SK-N-SH treated with all-trans-retinoic acid at 6 μM for 48 hours (cell line): Measurements from ENCODE around the gene SNCB.

Experiments
- ATAC-seq: fragments of 200-7000 bp; cut with Tn5 transposase; 3 replicates; pipeline ENCODE4 v1.9.1; 2020; ENCODE audit warnings: mild to moderate bottlenecking, moderate library complexity
- BACH2 ChIP-seq: fragments of 250-450 bp; sonication (Bioruptor Pico); IDR thresholded peaks from 2 replicates; pipeline ENCODE4 v1.9.0; 2021; ENCODE audit warnings: mild to moderate bottlenecking, borderline replicate concordance
- CSDC2 ChIP-seq: fragments of 250-450 bp; sonication (Bioruptor Pico); IDR thresholded peaks from 2 replicates; pipeline ENCODE4 v1.5.0; 2020; ENCODE audit warnings: mild to moderate bottlenecking, moderate library complexity
- CSRNP3 ChIP-seq: fragments of 250-450 bp; sonication (Bioruptor Pico); IDR thresholded peaks from 2 replicates; pipeline ENCODE4 v1.5.1; 2021; ENCODE audit warnings: mild to moderate bottlenecking, moderate library complexity
- ESRRG ChIP-seq: fragments of 250-450 bp; sonication (Bioruptor Pico); IDR thresholded peaks from 2 replicates; pipeline ENCODE4 v1.6.1; 2021; ENCODE audit warnings: mild to moderate bottlenecking
- ISL1 ChIP-seq: fragments of 250-450 bp; sonication (Bioruptor Pico); IDR thresholded peaks from 2 replicates; pipeline ENCODE4 v2.1.2; 2022; ENCODE audit warnings: mild to moderate bottlenecking, moderate library complexity
- OSR1 ChIP-seq: fragments of 250-450 bp; sonication (Bioruptor Pico); IDR thresholded peaks from 2 replicates; pipeline ENCODE4 v1.8.0; 2022; ENCODE audit warnings: moderate library complexity, mild to moderate bottlenecking, inconsistent platforms
- PATZ1 ChIP-seq: fragments of 250-450 bp; sonication (Bioruptor Pico); IDR thresholded peaks from 2 replicates; pipeline ENCODE4 v1.8.0; 2020; ENCODE audit warnings: mild to moderate bottlenecking, moderate library complexity, borderline replicate concordance
- POU6F1 ChIP-seq: fragments of 250-450 bp; sonication (Bioruptor Pico); IDR thresholded peaks from 2 replicates; pipeline ENCODE4 v1.8.0; 2021; ENCODE audit warnings: low read depth, mild to moderate bottlenecking, moderate library complexity, borderline replicate concordance
- PPARA ChIP-seq: fragments of 250-450 bp; sonication (Bioruptor Pico); IDR thresholded peaks from 2 replicates; pipeline ENCODE4 v1.5.0; 2020; ENCODE audit warnings: mild to moderate bottlenecking, borderline replicate concordance
- RARB ChIP-seq: fragments of 250-450 bp; sonication (Bioruptor Pico); IDR thresholded peaks from 2 replicates; pipeline ENCODE4 v1.8.0; 2021; ENCODE audit warnings: mild to moderate bottlenecking, moderate library complexity
- SNAI2 ChIP-seq: fragments of 250-450 bp; sonication (Bioruptor Pico); IDR thresholded peaks from 2 replicates; pipeline ENCODE4 v1.5.0; 2020; ENCODE audit warnings: mild to moderate bottlenecking, moderate library complexity
- TCF4 ChIP-seq: fragments of 250-450 bp; sonication (Bioruptor Pico); IDR thresholded peaks from 2 replicates; pipeline ENCODE4 v1.8.0; 2021; ENCODE audit warnings: mild to moderate bottlenecking, moderate library complexity, borderline replicate concordance
- TOX ChIP-seq: fragments of 250-450 bp; sonication (Bioruptor Pico); IDR thresholded peaks from 2 replicates; pipeline ENCODE4 v1.8.0; 2021; ENCODE audit warnings: mild to moderate bottlenecking, moderate library complexity, borderline replicate concordance
- TSHZ2 ChIP-seq: fragments of 250-450 bp; sonication (Bioruptor Pico); IDR thresholded peaks from 2 replicates; pipeline ENCODE4 v1.5.0; 2020; ENCODE audit warnings: mild to moderate bottlenecking, moderate library complexity
- ZC3H10 ChIP-seq: fragments of 250-450 bp; sonication (Bioruptor Pico); IDR thresholded peaks from 2 replicates; pipeline ENCODE4 v1.5.1; 2021; ENCODE audit warnings: mild to moderate bottlenecking, moderate library complexity
- ZFP3 ChIP-seq: fragments of 250-450 bp; sonication (Bioruptor Pico); IDR thresholded peaks from 2 replicates; pipeline ENCODE4 v1.5.0; 2020; ENCODE audit warnings: mild to moderate bottlenecking, moderate library complexity
- ZNF565 ChIP-seq: fragments of 450-650 bp; formaldehyde crosslinking; conservative IDR thresholded peaks from 2 replicates; pipeline ENCODE4 v1.5.0; 2020; ENCODE audit warnings: low read depth, mild to moderate bottlenecking, moderate library complexity
- ZNF70 ChIP-seq: fragments of 450-650 bp; formaldehyde crosslinking; IDR thresholded peaks from 2 replicates; pipeline ENCODE4 v1.5.0; 2020; ENCODE audit warnings: mild to moderate bottlenecking, moderate library complexity
- ZNF8 ChIP-seq: fragments of 450-650 bp; formaldehyde crosslinking; IDR thresholded peaks from 2 replicates; pipeline ENCODE4 v1.5.0; 2020; ENCODE audit warnings: mild to moderate bottlenecking, moderate library complexity

SNCB gene

GRCh38 chr5:176678584-176678983 lies 48.2 kb upstream of the SNCB start:
- TF ChIP-seq ZNF70 (CRISPR knock-in tag) (no peak), ZC3H10 (CRISPR knock-in tag) (no peak), TSHZ2 (no peak)
- no peak for ATAC-seq

- TF ChIP-seq ZC3H10 (CRISPR knock-in tag) (no peak), ZNF565 (CRISPR knock-in tag) (no peak), TCF4 (CRISPR knock-in tag) (no peak), ISL1 (CRISPR knock-in tag) (no peak), POU6F1 (CRISPR knock-in tag) (no peak), SNAI2 (CRISPR knock-in tag) (no peak), ZNF8 (CRISPR knock-in tag) (no peak), CSRNP3 (CRISPR knock-in tag) (no peak), CSDC2 (CRISPR knock-in tag) (no peak), ZFP3 (CRISPR knock-in tag) (no peak), ESRRG (no peak), OSR1 (CRISPR knock-in tag) (no peak), PPARA (no peak), ZNF70 (CRISPR knock-in tag) (no peak), TSHZ2 (no peak), RARB (no peak)
- TF ChIP-seq, all 23 proteins: peak for 0
- no peak for ATAC-seq
These were observed 47.0 kb upstream of the SNCB start for GRCh38 chr5:176677209-176677939.

GRCh38 chr5:176676361-176676824 lies 46.1 kb upstream of the SNCB start:
- TF ChIP-seq PPARA: no peak
- no peak for TF ChIP-seq CSRNP3 (CRISPR knock-in tag)
- TF ChIP-seq ESRRG: no peak
- ATAC-seq: peak; percentile 13; the same call in 2 of the 3 replicates

- no peak for TF ChIP-seq SNAI2 (CRISPR knock-in tag)
- TF ChIP-seq PATZ1 (CRISPR knock-in tag): no peak
- TF ChIP-seq BACH2 (CRISPR knock-in tag): no peak
- no peak for TF ChIP-seq CSDC2 (CRISPR knock-in tag)
- TF ChIP-seq TOX: no peak
- TF ChIP-seq PPARA: no peak
- no peak for TF ChIP-seq ISL1 (CRISPR knock-in tag)
- no peak for TF ChIP-seq ESRRG
- no peak for TF ChIP-seq POU6F1 (CRISPR knock-in tag)
- peak; percentile 62 for ATAC-seq
These were observed 45.5 kb upstream of the SNCB start for GRCh38 chr5:176675676-176676360.
